Neutrophil (primary cell): Measurements from ENCODE around the gene SLC47A1.

Experiments used
- H3K27ac ChIP-seq: fragments of 200-600 bp; sonication (generic); 2 replicates; pipeline ENCODE4 v1.5.1; 2016; ENCODE audit warnings: mild to moderate bottlenecking, moderate library complexity
- H3K27me3 ChIP-seq: fragments of 200-600 bp; sonication (generic); 2 replicates; pipeline ENCODE4 v1.6.0; 2016; ENCODE audit warnings: mild to moderate bottlenecking
- H3K36me3 ChIP-seq: fragments of 200-600 bp; sonication (generic); 2 replicates; pipeline ENCODE4 v1.5.1; 2017
- H3K4me1 ChIP-seq, 2 experiments: fragments of 200-600 bp in 1 of 2; sonication (generic) in 1 of 2; 1 replicate in 1 of 2; 2 replicates in 1 of 2; pipeline versions ENCODE4 v1.5.1 to v1.6.1; 2013 to 2016; ENCODE audit warnings: low read depth in 1 of 2, low read length in 1 of 2, mild to moderate bottlenecking in 1 of 2, moderate library complexity in 1 of 2; ENCODE audit not compliant: control insufficient read depth in 1 of 2, insufficient read depth in 1 of 2
- H3K4me3 ChIP-seq, 2 experiments: fragments of 200-600 bp in 1 of 2; sonication (generic) in 1 of 2; 1 replicate in 1 of 2; 2 replicates in 1 of 2; pipeline ENCODE4 v1.5.1; 2013 to 2016; ENCODE audit warnings: low read depth in 1 of 2, low read length in 1 of 2, mild to moderate bottlenecking in 1 of 2, moderate library complexity in 1 of 2
- H3K9me3 ChIP-seq: fragments of 200-600 bp; sonication (generic); 2 replicates; pipeline ENCODE4 v1.5.1; 2016
- CTCF ChIP-seq: fragments of 200-600 bp; sonication (generic); IDR thresholded peaks from 2 replicates; pipeline ENCODE4 v1.5.1; 2016; ENCODE audit warnings: antibody characterized with exemption

Gene SLC47A1

GRCh38 chr17:19567216-19568015 is 33.8 kb downstream of the SLC47A1 start:
- Histone ChIP-seq H3K4me1 (peaks cover 35 to 36% of the 10 kb centered on the region in 2 experiments), H3K27me3 (no peaks in the 10 kb centered on the region), H3K4me3 (no peak overlapping the region), H3K36me3 (no peaks in the 10 kb centered on the region), H3K27ac (no peak overlapping the region), H3K9me3 (no peaks in the 10 kb centered on the region)
- TF ChIP-seq CTCF, result no peak

- no peak overlapping the region for H3K4me3 ChIP-seq
- TF ChIP-seq CTCF, result no peak
- H3K9me3 ChIP-seq, result no peaks in the 10 kb centered on the region
- no peaks in the 10 kb centered on the region for H3K36me3 ChIP-seq
- no peak overlapping the region for H3K27ac ChIP-seq
- H3K4me1 ChIP-seq, result peaks cover 41 to 42% of the 10 kb centered on the region in 2 experiments
- no peaks in the 10 kb centered on the region for H3K27me3 ChIP-seq
Measured at GRCh38 chr17:19568016-19568350, 34.3 kb downstream of the SLC47A1 start.

GRCh38 chr17:19569785-19570543 is 36.3 kb downstream of the SLC47A1 start:
- Histone ChIP-seq H3K27ac (peak overlapping the region; percentile 62), H3K4me3 (no peak overlapping the region), H3K27me3 (no peaks in the 10 kb centered on the region), H3K36me3 (no peaks in the 10 kb centered on the region), H3K4me1 (peaks cover 52 to 60% of the 10 kb centered on the region in 2 experiments), H3K9me3 (no peaks in the 10 kb centered on the region)
- no peak for TF ChIP-seq CTCF

- Histone ChIP-seq H3K9me3 (no peaks in the 10 kb centered on the region), H3K27me3 (no peaks in the 10 kb centered on the region), H3K4me1 (peaks cover 58 to 67% of the 10 kb centered on the region in 2 experiments), H3K4me3 (no peak overlapping the region), H3K36me3 (no peaks in the 10 kb centered on the region), H3K27ac (peak overlapping the region; percentile 62)
- TF ChIP-seq CTCF, result no peak
Measured at GRCh38 chr17:19570544-19571062, 36.9 kb downstream of the SLC47A1 start.

GRCh38 chr17:19573075-19573474 is 39.4 kb downstream of the SLC47A1 start:
- no peaks in the 10 kb centered on the region for H3K27me3 ChIP-seq
- no peak for TF ChIP-seq CTCF

More at GRCh38 chr17:19573075-19573474, 39.4 kb downstream of the SLC47A1 start:
- peaks cover 74 to 77% of the 10 kb centered on the region in 2 experiments for H3K4me1 ChIP-seq
- H3K4me3 ChIP-seq, result no peak overlapping the region
- H3K36me3 ChIP-seq, result no peaks in the 10 kb centered on the region
- no peak overlapping the region for H3K27ac ChIP-seq
- H3K9me3 ChIP-seq, result no peaks in the 10 kb centered on the region
